Left ventricle myocardium superior (tissue), 1 donor: ENCODE results near the gene MRPS18A. TPM values are rescaled to one million over a fixed set of nuclear protein-coding genes. Genes with fewer than 3 reads are reported as not detected.

Experiments used
- ATAC-seq: fragments of 200-7000 bp; cut with Tn5 transposase; one replicate; pipeline ENCODE4 v1.9.1; 2020; ENCODE audit warnings: mild to moderate bottlenecking, moderate library complexity
- DNase-seq: peaks from one replicate; pipeline ENCODE4 v3.0.0-alpha.2; 2020
- intact Hi-C: fragments of 100-400 bp; cut with micrococcal nuclease; formaldehyde crosslinking; loops from one replicate; pipeline ENCODE4 v1.11.0; 2022
- long read RNA-seq: library from polyadenylated mRNA; unstranded; transcript quantifications from one replicate; pipeline ENCODE4 v2.0.0, GENCODE V29; 2021
- total RNA-seq: library from RNA; stranded (reverse); fragmentation: NEBNext Ultra II Directional; extraction: Animal tissue kit (Norgen Biotek cat#: 25700); gene quantifications from one replicate; pipeline ENCODE4 v1.2.1, GENCODE V29; 2021
- donor health status: DM: no; HTN: yes; CAD: no; lungs with severe emphysema.

Gene MRPS18A
- total RNA-seq = 46.0 TPM
- long read RNA-seq, transcript MRPS18A-202 (6 exons, 1,062 nt) = major isoform, 31 of 34 reads
- long read RNA-seq, partial matches to known transcripts = 1 of 34 reads
- long read RNA-seq, other reads (novel, unspliced or antisense) = 1 of 34 reads

GRCh38 chr6:43687437-43688347, at the start of gene MRPS18A:
TSS of gene MRPS18A (minus strand) at chr6:43687791. CDS start at chr6:43687779, 12 bp downstream.
- intact Hi-C loops = no loop called here
- peak; percentile 89 for DNase-seq
- peak; percentile 96 for ATAC-seq

- intact Hi-C loops = no loop called here
- DNase-seq = no peak
- ATAC-seq = no peak
Observed at GRCh38 chr6:43736844-43737243, 49.3 kb upstream of the MRPS18A start.

GRCh38 chr6:43736211-43736786, 48.7 kb upstream of the MRPS18A start:
- DNase-seq (no peak), ATAC-seq (no peak)
- intact Hi-C loops = no loop called here

- intact Hi-C loops = no loop called here
- no peak for DNase-seq
- no peak for ATAC-seq
Observed at GRCh38 chr6:43735642-43736199, 48.1 kb upstream of the MRPS18A start.

GRCh38 chr6:43734294-43734665, 46.7 kb upstream of the MRPS18A start:
- DNase-seq (no peak), ATAC-seq (no peak)
- intact Hi-C loops = no loop called here

- DNase-seq (no peak), ATAC-seq (no peak)
- intact Hi-C loops = no loop called here
Observed at GRCh38 chr6:43733471-43734293, 46.1 kb upstream of the MRPS18A start.

GRCh38 chr6:43730634-43731033, 43.0 kb upstream of the MRPS18A start:
- ATAC-seq (no peak), DNase-seq (no peak)
- intact Hi-C loops = no loop called here

GRCh38 chr6:43729537-43729936, 41.9 kb upstream of the MRPS18A start:
- intact Hi-C loops = loop anchor here (10.0 kb wide), 1 partner anchor 85 kb away; no protein-coding TSS in a partner anchor
- no peak for DNase-seq
- no peak for ATAC-seq

- ATAC-seq (no peak), DNase-seq (no peak)
- intact Hi-C loops = loop anchor here (10.0 kb wide), 1 partner anchor 86 kb away; no protein-coding TSS in a partner anchor
Observed at GRCh38 chr6:43728586-43728985, 41.0 kb upstream of the MRPS18A start.

GRCh38 chr6:43727634-43728033, 40.0 kb upstream of the MRPS18A start:
- DNase-seq (no peak), ATAC-seq (no peak)
- intact Hi-C loops = loop anchor here (10.0 kb wide), 1 partner anchor 87 kb away; no protein-coding TSS in a partner anchor

GRCh38 chr6:43725643-43726580, 38.3 kb upstream of the MRPS18A start:
- DNase-seq (no peak), ATAC-seq (no peak)
- intact Hi-C loops = loop anchor here (10.0 kb wide), 1 partner anchor 89 kb away; no protein-coding TSS in a partner anchor

- intact Hi-C loops = loop anchor here (10.0 kb wide), 1 partner anchor 90 kb away; no protein-coding TSS in a partner anchor
- peak; percentile 80 for ATAC-seq
- DNase-seq = peak; percentile 81
Observed at GRCh38 chr6:43724914-43725642, 37.5 kb upstream of the MRPS18A start.

GRCh38 chr6:43724354-43724753, 36.8 kb upstream of the MRPS18A start:
- intact Hi-C loops = loop anchor here (10.0 kb wide), 1 partner anchor 90 kb away; no protein-coding TSS in a partner anchor
- no peak for DNase-seq
- no peak for ATAC-seq

GRCh38 chr6:43723737-43724295, 36.2 kb upstream of the MRPS18A start:
- intact Hi-C loops = loop anchor here (10.0 kb wide), 1 partner anchor 91 kb away; no protein-coding TSS in a partner anchor
- DNase-seq (peak; percentile 71), ATAC-seq (peak; percentile 84)

- intact Hi-C loops = loop anchor here (10.0 kb wide), 1 partner anchor 92 kb away; no protein-coding TSS in a partner anchor
- ATAC-seq (no peak), DNase-seq (no peak)
Observed at GRCh38 chr6:43722920-43723545, 35.4 kb upstream of the MRPS18A start.

GRCh38 chr6:43720999-43721398, 33.4 kb upstream of the MRPS18A start:
- intact Hi-C loops = loop anchor here (10.0 kb wide), 1 partner anchor 94 kb away; no protein-coding TSS in a partner anchor
- ATAC-seq = no peak

More at GRCh38 chr6:43720999-43721398, 33.4 kb upstream of the MRPS18A start:
- DNase-seq = no peak
